SK-N-SH treated with all-trans-retinoic acid at 6 μM for 48 hours (cell line): ENCODE data around the gene CCR4.
"Not testable (repeated sequence)": the region's sequence is repeated elsewhere in the genome, so short reads cannot be mapped to it uniquely, and the experiment has no call there.

Source experiments
- ATAC-seq: fragments of 200-7000 bp; cut with Tn5 transposase; 3 replicates; pipeline ENCODE4 v1.9.1; 2020; ENCODE audit warnings: mild to moderate bottlenecking, moderate library complexity
- ARNTL ChIP-seq: fragments of 450-650 bp; formaldehyde crosslinking; IDR thresholded peaks from 2 replicates; pipeline ENCODE4 v1.5.0; 2020; ENCODE audit warnings: low read depth, mild to moderate bottlenecking, moderate library complexity, borderline replicate concordance
- BACH2 ChIP-seq: fragments of 250-450 bp; sonication (Bioruptor Pico); IDR thresholded peaks from 2 replicates; pipeline ENCODE4 v1.9.0; 2021; ENCODE audit warnings: mild to moderate bottlenecking, borderline replicate concordance
- CSDC2 ChIP-seq: fragments of 250-450 bp; sonication (Bioruptor Pico); IDR thresholded peaks from 2 replicates; pipeline ENCODE4 v1.5.0; 2020; ENCODE audit warnings: mild to moderate bottlenecking, moderate library complexity
- ESRRG ChIP-seq: fragments of 250-450 bp; sonication (Bioruptor Pico); IDR thresholded peaks from 2 replicates; pipeline ENCODE4 v1.6.1; 2021; ENCODE audit warnings: mild to moderate bottlenecking
- GLIS3 ChIP-seq: fragments of 250-450 bp; sonication (Bioruptor Pico); IDR thresholded peaks from 2 replicates; pipeline ENCODE4 v1.5.0; 2020; ENCODE audit warnings: mild to moderate bottlenecking, moderate library complexity
- OSR1 ChIP-seq: fragments of 250-450 bp; sonication (Bioruptor Pico); IDR thresholded peaks from 2 replicates; pipeline ENCODE4 v1.8.0; 2022; ENCODE audit warnings: moderate library complexity, mild to moderate bottlenecking, inconsistent platforms
- RARB ChIP-seq: fragments of 250-450 bp; sonication (Bioruptor Pico); IDR thresholded peaks from 2 replicates; pipeline ENCODE4 v1.8.0; 2021; ENCODE audit warnings: mild to moderate bottlenecking, moderate library complexity
- SNAI2 ChIP-seq: fragments of 250-450 bp; sonication (Bioruptor Pico); IDR thresholded peaks from 2 replicates; pipeline ENCODE4 v1.5.0; 2020; ENCODE audit warnings: mild to moderate bottlenecking, moderate library complexity
- TCF4 ChIP-seq: fragments of 250-450 bp; sonication (Bioruptor Pico); IDR thresholded peaks from 2 replicates; pipeline ENCODE4 v1.8.0; 2021; ENCODE audit warnings: mild to moderate bottlenecking, moderate library complexity, borderline replicate concordance
- ZC3H10 ChIP-seq: fragments of 250-450 bp; sonication (Bioruptor Pico); IDR thresholded peaks from 2 replicates; pipeline ENCODE4 v1.5.1; 2021; ENCODE audit warnings: mild to moderate bottlenecking, moderate library complexity
- ZFP3 ChIP-seq: fragments of 250-450 bp; sonication (Bioruptor Pico); IDR thresholded peaks from 2 replicates; pipeline ENCODE4 v1.5.0; 2020; ENCODE audit warnings: mild to moderate bottlenecking, moderate library complexity
- ZNF565 ChIP-seq: fragments of 450-650 bp; formaldehyde crosslinking; conservative IDR thresholded peaks from 2 replicates; pipeline ENCODE4 v1.5.0; 2020; ENCODE audit warnings: low read depth, mild to moderate bottlenecking, moderate library complexity
- ZNF8 ChIP-seq: fragments of 450-650 bp; formaldehyde crosslinking; IDR thresholded peaks from 2 replicates; pipeline ENCODE4 v1.5.0; 2020; ENCODE audit warnings: mild to moderate bottlenecking, moderate library complexity
- TF ChIP-seq, protein P1 (sequence below): fragments of 250-450 bp; sonication (Bioruptor Pico); IDR thresholded peaks from 2 replicates; pipeline ENCODE4 v1.5.0; 2020; ENCODE audit warnings: mild to moderate bottlenecking, moderate library complexity
- TF ChIP-seq, protein P2 (sequence below): fragments of 250-450 bp; sonication (Bioruptor Pico); IDR thresholded peaks from 2 replicates; pipeline ENCODE4 v1.5.1; 2021; ENCODE audit warnings: mild to moderate bottlenecking, moderate library complexity
- TF ChIP-seq, protein P3 (sequence below): fragments of 250-450 bp; sonication (Bioruptor Pico); IDR thresholded peaks from 2 replicates; pipeline ENCODE4 v1.8.0; 2021; ENCODE audit warnings: low read depth, mild to moderate bottlenecking, moderate library complexity, borderline replicate concordance
- TF ChIP-seq, protein P4 (sequence below): fragments of 250-450 bp; sonication (Bioruptor Pico); IDR thresholded peaks from 2 replicates; pipeline ENCODE4 v1.8.0; 2020; ENCODE audit warnings: mild to moderate bottlenecking, moderate library complexity, borderline replicate concordance

Gene CCR4

DNA sequence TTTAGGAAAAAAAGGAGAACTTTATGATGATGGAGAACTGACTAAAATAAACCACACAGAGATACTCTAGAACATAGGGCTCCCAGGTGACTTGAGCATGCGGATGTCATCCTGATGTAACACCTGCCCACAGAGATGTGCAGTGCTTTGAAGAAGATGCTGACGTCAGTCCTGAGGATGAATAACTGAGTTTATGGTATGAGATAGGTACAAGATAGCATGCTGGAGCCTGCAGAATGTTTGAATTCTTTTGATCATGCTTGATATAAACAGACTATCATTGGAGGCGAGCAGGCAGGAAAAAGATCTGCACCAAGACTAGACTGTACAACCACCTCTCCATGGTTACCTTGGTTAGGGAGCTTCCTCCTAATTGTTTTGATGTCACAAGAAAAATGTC is 12.4 kb downstream of the CCR4 start:
- TF ChIP-seq CSDC2 (no peak), TCF4 (no peak), SNAI2 (CRISPR knock-in tag) (no peak), ZNF8 (CRISPR knock-in tag) (no peak), BACH2 (CRISPR knock-in tag) (no peak), ZC3H10 (CRISPR knock-in tag) (no peak), ZNF565 (CRISPR knock-in tag) (no peak), OSR1 (no peak), ESRRG (no peak), GLIS3 (CRISPR knock-in tag) (no peak), RARB (no peak), ZFP3 (CRISPR knock-in tag) (no peak)
- TF ChIP-seq, protein P1, sequence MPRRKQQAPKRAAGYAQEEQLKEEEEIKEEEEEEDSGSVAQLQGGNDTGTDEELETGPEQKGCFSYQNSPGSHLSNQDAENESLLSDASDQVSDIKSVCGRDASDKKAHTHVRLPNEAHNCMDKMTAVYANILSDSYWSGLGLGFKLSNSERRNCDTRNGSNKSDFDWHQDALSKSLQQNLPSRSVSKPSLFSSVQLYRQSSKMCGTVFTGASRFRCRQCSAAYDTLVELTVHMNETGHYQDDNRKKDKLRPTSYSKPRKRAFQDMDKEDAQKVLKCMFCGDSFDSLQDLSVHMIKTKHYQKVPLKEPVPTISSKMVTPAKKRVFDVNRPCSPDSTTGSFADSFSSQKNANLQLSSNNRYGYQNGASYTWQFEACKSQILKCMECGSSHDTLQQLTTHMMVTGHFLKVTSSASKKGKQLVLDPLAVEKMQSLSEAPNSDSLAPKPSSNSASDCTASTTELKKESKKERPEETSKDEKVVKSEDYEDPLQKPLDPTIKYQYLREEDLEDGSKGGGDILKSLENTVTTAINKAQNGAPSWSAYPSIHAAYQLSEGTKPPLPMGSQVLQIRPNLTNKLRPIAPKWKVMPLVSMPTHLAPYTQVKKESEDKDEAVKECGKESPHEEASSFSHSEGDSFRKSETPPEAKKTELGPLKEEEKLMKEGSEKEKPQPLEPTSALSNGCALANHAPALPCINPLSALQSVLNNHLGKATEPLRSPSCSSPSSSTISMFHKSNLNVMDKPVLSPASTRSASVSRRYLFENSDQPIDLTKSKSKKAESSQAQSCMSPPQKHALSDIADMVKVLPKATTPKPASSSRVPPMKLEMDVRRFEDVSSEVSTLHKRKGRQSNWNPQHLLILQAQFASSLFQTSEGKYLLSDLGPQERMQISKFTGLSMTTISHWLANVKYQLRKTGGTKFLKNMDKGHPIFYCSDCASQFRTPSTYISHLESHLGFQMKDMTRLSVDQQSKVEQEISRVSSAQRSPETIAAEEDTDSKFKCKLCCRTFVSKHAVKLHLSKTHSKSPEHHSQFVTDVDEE (CRISPR knock-in tag) = no peak
- TF ChIP-seq, protein P2, sequence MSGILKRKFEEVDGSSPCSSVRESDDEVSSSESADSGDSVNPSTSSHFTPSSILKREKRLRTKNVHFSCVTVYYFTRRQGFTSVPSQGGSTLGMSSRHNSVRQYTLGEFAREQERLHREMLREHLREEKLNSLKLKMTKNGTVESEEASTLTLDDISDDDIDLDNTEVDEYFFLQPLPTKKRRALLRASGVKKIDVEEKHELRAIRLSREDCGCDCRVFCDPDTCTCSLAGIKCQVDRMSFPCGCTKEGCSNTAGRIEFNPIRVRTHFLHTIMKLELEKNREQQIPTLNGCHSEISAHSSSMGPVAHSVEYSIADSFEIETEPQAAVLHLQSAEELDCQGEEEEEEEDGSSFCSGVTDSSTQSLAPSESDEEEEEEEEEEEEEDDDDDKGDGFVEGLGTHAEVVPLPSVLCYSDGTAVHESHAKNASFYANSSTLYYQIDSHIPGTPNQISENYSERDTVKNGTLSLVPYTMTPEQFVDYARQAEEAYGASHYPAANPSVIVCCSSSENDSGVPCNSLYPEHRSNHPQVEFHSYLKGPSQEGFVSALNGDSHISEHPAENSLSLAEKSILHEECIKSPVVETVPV (CRISPR knock-in tag) = no peak
- TF ChIP-seq, protein P3, sequence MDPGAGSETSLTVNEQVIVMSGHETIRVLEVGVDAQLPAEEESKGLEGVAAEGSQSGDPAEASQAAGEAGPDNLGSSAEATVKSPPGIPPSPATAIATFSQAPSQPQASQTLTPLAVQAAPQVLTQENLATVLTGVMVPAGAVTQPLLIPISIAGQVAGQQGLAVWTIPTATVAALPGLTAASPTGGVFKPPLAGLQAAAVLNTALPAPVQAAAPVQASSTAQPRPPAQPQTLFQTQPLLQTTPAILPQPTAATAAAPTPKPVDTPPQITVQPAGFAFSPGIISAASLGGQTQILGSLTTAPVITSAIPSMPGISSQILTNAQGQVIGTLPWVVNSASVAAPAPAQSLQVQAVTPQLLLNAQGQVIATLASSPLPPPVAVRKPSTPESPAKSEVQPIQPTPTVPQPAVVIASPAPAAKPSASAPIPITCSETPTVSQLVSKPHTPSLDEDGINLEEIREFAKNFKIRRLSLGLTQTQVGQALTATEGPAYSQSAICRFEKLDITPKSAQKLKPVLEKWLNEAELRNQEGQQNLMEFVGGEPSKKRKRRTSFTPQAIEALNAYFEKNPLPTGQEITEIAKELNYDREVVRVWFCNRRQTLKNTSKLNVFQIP = no peak
- no peak for ATAC-seq

DNA sequence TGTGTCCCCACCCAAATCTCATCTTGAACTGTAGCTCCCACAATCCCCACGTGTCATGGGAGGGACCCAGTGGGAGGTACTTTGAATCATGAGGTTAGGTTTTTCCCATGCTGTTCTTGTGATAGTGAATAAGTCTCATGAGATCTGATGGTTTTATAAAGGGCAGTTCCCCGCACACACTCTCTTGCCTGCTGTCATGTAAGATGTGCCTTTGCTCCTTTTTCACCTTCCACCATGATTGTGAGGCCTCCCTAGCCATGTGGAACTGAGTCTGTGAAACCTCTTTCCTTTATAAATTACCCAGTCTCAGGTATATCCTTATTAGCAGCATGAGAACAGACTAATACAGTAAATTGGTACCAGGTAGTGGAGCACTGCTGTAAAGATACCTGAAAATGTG is 13.3 kb downstream of the CCR4 start:
- not testable (repeated sequence) for ATAC-seq

DNA sequence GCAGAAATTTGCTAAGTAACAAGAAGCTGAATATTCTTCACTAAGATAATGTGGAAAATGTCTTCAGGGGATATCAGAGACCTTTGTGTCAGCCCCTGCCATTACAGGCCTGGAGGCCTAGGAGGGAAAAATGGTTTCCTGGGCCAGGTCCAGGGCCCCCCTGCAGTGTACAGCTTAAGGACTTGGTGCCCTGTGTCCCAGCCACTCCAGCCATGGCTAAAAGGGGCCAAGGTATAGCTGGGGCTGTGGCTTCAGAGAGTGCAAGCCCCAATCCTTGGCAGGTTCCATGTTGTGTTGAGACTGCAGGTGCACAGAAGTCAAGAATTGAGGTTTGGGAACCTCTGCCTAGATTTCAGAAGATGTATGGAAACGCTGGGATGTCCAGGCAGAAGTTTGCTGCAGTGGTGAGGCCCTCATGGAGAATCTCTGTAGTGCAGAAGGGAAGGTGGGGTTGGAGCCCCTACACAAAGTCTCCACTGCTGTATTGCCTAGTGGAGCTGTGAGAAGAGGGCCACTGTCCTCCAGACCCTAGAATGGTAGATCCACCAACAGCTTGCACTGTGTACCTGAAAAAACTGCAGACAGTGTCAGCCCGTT is 14.3 kb downstream of the CCR4 start:
- not testable (repeated sequence) for ATAC-seq

DNA sequence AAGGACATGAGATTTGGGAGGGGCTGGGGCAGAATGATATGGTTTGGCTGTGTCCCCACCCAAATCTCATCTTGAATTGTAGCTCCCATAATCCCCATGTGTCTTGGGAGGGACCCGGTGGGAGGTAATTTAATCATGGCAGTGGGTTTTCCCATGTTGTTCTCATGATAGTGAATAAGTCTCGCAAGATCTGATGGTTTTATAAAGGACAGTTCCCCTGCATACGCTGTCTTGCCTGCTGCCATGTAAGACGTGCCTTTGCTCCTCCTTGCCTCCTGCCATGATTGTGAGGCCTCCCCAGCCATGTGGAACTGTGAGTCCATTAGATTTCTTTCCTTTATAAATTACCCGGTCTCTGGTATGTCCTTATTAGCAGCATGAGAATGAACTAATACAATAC is 15.2 kb downstream of the CCR4 start:
- not testable (repeated sequence) for ATAC-seq

DNA sequence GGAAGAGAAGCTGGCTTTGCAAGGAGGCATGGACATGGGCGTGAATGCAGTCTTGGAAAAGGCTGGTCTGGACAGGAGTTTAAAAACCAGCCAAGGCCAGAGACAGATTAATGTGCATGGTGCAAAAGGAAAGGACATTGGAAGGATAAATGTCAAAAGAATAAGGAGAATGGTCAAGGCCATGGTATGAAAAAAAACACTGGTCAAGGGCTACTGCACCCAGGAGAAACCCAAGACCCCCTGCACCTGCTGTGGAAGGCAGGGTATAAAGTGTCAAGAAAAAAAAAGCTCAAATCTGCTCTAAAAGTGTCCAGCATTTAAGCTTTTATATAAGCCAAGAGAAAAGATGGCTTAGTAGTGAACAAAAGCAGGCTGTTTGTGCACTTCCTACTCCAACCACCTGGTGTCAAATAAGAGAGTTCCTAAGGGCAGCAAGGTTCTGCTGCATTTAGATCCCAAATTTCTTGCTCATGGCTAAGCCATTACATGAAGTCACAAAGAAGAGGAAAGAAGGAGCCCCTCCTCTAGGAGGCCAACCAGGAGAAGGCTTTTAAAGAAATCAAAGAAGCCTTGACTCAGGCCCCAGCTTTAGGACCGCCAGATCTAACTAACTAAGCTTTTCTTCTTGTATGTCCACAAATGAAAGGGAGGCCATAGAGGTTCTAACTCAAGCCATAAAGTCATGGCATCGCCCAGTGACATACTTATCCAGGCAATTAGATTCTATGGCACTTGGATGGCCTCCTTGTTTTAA is 16.9 kb downstream of the CCR4 start:
- TF ChIP-seq CSDC2 (no peak), ZNF8 (CRISPR knock-in tag) (no peak), ESRRG (no peak), SNAI2 (CRISPR knock-in tag) (no peak), RARB (no peak), ARNTL (CRISPR knock-in tag) (no peak)
- TF ChIP-seq, protein P1 (CRISPR knock-in tag) = no peak
- TF ChIP-seq, protein P4, sequence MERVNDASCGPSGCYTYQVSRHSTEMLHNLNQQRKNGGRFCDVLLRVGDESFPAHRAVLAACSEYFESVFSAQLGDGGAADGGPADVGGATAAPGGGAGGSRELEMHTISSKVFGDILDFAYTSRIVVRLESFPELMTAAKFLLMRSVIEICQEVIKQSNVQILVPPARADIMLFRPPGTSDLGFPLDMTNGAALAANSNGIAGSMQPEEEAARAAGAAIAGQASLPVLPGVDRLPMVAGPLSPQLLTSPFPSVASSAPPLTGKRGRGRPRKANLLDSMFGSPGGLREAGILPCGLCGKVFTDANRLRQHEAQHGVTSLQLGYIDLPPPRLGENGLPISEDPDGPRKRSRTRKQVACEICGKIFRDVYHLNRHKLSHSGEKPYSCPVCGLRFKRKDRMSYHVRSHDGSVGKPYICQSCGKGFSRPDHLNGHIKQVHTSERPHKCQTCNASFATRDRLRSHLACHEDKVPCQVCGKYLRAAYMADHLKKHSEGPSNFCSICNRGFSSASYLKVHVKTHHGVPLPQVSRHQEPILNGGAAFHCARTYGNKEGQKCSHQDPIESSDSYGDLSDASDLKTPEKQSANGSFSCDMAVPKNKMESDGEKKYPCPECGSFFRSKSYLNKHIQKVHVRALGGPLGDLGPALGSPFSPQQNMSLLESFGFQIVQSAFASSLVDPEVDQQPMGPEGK (CRISPR knock-in tag) = no peak
- no peak for ATAC-seq
